IMR-90 (cell line): ENCODE measurements around the gene ABR.

Experiments used
- BHLHE40 ChIP-seq: fragments of 150-350 bp; IDR thresholded peaks from 2 replicates; pipeline ENCODE4 v1.6.1; 2016; ENCODE audit warnings: mild to moderate bottlenecking, low read depth, low read length
- CEBPB ChIP-seq: IDR thresholded peaks from 2 replicates; pipeline ENCODE4 v1.6.1; 2012; ENCODE audit warnings: low read depth, low read length, improper control_type of control experiment
- CHD1 ChIP-seq: IDR thresholded peaks from 2 replicates; pipeline ENCODE4 v1.6.1; 2012; ENCODE audit warnings: low read depth, low read length, improper control_type of control experiment
- CTCF ChIP-seq: conservative IDR thresholded peaks from 2 replicates; pipeline ENCODE4 v1.5.1; 2012; ENCODE audit warnings: mild to moderate bottlenecking, low read depth, low read length, improper control_type of control experiment
- ELK1 ChIP-seq: fragments of 150-350 bp; IDR thresholded peaks from 2 replicates; pipeline ENCODE4 v1.6.1; 2016; ENCODE audit warnings: low read depth, mild to moderate bottlenecking, low read length, moderate library complexity, borderline replicate concordance
- MAZ ChIP-seq: IDR thresholded peaks from 2 replicates; pipeline ENCODE4 v1.6.1; 2012; ENCODE audit warnings: low read depth, mild to moderate bottlenecking, low read length, improper control_type of control experiment, moderate library complexity, borderline replicate concordance
- MXI1 ChIP-seq: IDR thresholded peaks from 2 replicates; pipeline ENCODE4 v1.6.1; 2012; ENCODE audit warnings: low read depth, mild to moderate bottlenecking, low read length, moderate library complexity, borderline replicate concordance
- NFE2L2 ChIP-seq: fragments of 150-350 bp; IDR thresholded peaks from 2 replicates; pipeline ENCODE4 v1.6.1; 2016; ENCODE audit warnings: low read depth, mild to moderate bottlenecking, low read length
- POLR2A ChIP-seq: IDR thresholded peaks from 2 replicates; pipeline ENCODE4 v1.6.1; 2012; ENCODE audit warnings: mild to moderate bottlenecking, low read depth, low read length
- RAD21 ChIP-seq: IDR thresholded peaks from 2 replicates; pipeline ENCODE4 v1.6.1; 2012; ENCODE audit warnings: low read length, improper control_type of control experiment
- RCOR1 ChIP-seq: IDR thresholded peaks from 2 replicates; pipeline ENCODE4 v1.6.1; 2012; ENCODE audit warnings: mild to moderate bottlenecking, low read length, improper control_type of control experiment; ENCODE audit not compliant: insufficient replicate concordance
- RFX5 ChIP-seq: IDR thresholded peaks from 2 replicates; pipeline ENCODE4 v1.8.0; 2012; ENCODE audit warnings: low read depth, mild to moderate bottlenecking, low read length, moderate library complexity
- SMC3 ChIP-seq: fragments of 150-350 bp; IDR thresholded peaks from 2 replicates; pipeline ENCODE4 v1.6.1; 2016; ENCODE audit warnings: low read depth, mild to moderate bottlenecking, antibody characterized with exemption, low read length, moderate library complexity
- USF2 ChIP-seq: fragments of 150-350 bp; IDR thresholded peaks from 2 replicates; pipeline ENCODE4 v1.6.1; 2017; ENCODE audit warnings: mild to moderate bottlenecking, antibody characterized with exemption, low read length, low read depth

DNA sequence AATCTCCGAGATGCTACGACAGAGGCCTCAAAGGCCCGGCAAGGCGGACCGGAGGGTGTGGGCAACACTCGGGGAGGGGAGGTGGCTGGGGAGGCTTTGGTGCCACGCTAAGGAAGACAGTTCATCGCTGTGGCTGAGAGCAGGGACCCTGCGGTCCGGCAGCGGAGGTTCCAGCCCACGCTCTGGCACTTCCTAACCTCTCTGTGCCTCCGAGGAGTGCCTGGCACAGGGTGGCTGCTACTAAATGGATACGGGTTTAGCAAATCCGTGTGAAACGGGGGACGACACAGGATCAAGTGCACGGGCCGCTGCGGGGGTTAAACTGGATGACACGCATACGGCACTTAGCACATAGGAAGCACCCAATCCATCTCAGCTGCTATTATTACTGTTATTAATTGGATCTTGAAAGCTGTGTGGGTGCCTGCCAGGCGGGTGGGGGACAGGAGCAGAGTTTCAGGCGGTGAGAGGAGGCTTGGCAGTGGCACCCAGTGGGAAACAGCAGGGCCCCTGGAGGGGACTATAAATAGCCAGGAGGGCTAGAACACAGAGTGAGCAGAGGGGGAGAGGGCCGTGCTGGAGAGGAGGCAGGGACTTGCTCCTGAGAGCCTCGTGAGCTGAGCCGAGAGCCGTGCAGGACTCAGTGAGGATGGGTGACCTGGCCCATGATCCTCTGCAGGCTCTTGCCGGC, 45.0 kb downstream of the ABR start:
- no peak for TF ChIP-seq CTCF
- TF ChIP-seq MAZ: no peak
- no peak for TF ChIP-seq POLR2A
- TF ChIP-seq CEBPB: no peak
- no peak for TF ChIP-seq SMC3
- TF ChIP-seq NFE2L2: no peak
- no peak for TF ChIP-seq RCOR1
- TF ChIP-seq MXI1: no peak
- TF ChIP-seq CHD1: no peak
- TF ChIP-seq ELK1: no peak
- TF ChIP-seq RFX5: no peak
- no peak for TF ChIP-seq USF2
- no peak for TF ChIP-seq RAD21
- TF ChIP-seq BHLHE40: no peak
